MCF 10A (cell line): ENCODE data around the gene DCTN3. TPM values are rescaled to one million over a fixed set of nuclear protein-coding genes. Genes with fewer than 3 reads are reported as not detected.

Experiments
- BruUV-seq: library from RNA; stranded (reverse); fragments of 400-500 nt; replicated peaks from 2 replicates; lab custom pipeline; 2021; lab: Mats Ljungman, UMichigan
- CTCF ChIA-PET: fragments of 300-600 bp; sonication (Branson Sonifier 250); formaldehyde crosslinking; extraction: SDS; loops from one replicate; lab custom pipeline; 2021; ENCODE audit warnings: antibody characterized with exemption, inconsistent platforms; lab: Yijun Ruan, JAX
- POLR2A ChIA-PET: fragments of 300-600, 350-650 bp; sonication (Branson Sonifier 250); formaldehyde crosslinking; extraction: SDS; loops from one replicate; lab custom pipeline; 2020; ENCODE audit warnings: antibody characterized with exemption, inconsistent platforms; lab: Yijun Ruan, JAX
- DNase-seq: peaks from one replicate; pipeline ENCODE4 v3.0.0-alpha.2; 2018; ENCODE audit not compliant: unreplicated experiment
- H3K27ac Mint-ChIP-seq: one replicate; pipeline ENCODE4 v1.8.0; 2022; ENCODE audit warnings: mild to moderate bottlenecking, low read depth, mixed read lengths; ENCODE audit not compliant: unreplicated experiment
- H3K27me3 Mint-ChIP-seq: one replicate; pipeline ENCODE4 v1.8.0; 2022; ENCODE audit warnings: mixed read lengths; ENCODE audit not compliant: insufficient read depth, unreplicated experiment
- H3K36me3 Mint-ChIP-seq: one replicate; pipeline ENCODE4 v1.8.0; 2022; ENCODE audit warnings: mild to moderate bottlenecking, moderate library complexity, mixed read lengths; ENCODE audit not compliant: insufficient read depth, unreplicated experiment
- H3K4me1 Mint-ChIP-seq: one replicate; pipeline ENCODE4 v1.8.0; 2022; ENCODE audit warnings: mixed read lengths; ENCODE audit not compliant: insufficient read depth, unreplicated experiment
- H3K4me3 Mint-ChIP-seq: one replicate; pipeline ENCODE4 v1.8.0; 2022; ENCODE audit warnings: mild to moderate bottlenecking, moderate library complexity, mixed read lengths; ENCODE audit not compliant: unreplicated experiment
- H3K9me3 Mint-ChIP-seq: one replicate; pipeline ENCODE4 v1.8.0; 2022; ENCODE audit warnings: mixed read lengths; ENCODE audit not compliant: unreplicated experiment
- CTCF ChIP-seq: fragments of 200-600 bp; IDR thresholded peaks from one replicate; pipeline ENCODE4 v1.8.0; 2022; ENCODE audit warnings: antibody characterized with exemption, mild to moderate bottlenecking; ENCODE audit not compliant: unreplicated experiment
- intact Hi-C: fragments of 100-400 bp; cut with micrococcal nuclease; formaldehyde crosslinking; loops from 2 replicates; pipeline ENCODE4 v1.14.1; 2022
- total RNA-seq: library from RNA; stranded (reverse); gene quantifications from 2 replicates; pipeline ENCODE4 v1.2.3, GENCODE V29; 2022

Gene DCTN3
- total RNA-seq, 1 experiment from 2014 or later, result 88.5 TPM

GRCh38 chr9:34635556-34635955 lies 15.3 kb upstream of the DCTN3 start:
- intact Hi-C loops, result no loop called here
- Mint-ChIP-seq H3K27me3 (peaks cover 5% of the 10 kb centered on the region), H3K27ac (peak overlapping the region; percentile 49), H3K36me3 (peaks cover 22% of the 10 kb centered on the region), H3K4me3 (peak overlapping the region; percentile 92), H3K9me3 (no peaks in the 10 kb centered on the region), H3K4me1 (peaks cover 30% of the 10 kb centered on the region)
- ChIA-PET POLR2A (interaction anchor here (0.6 to 3.8 kb wide), 4 partner anchors 10 to 29 kb away, joined by 4 to 48 read pairs (median 12); partner anchors contain the start of genes GALT and RPP25L), CTCF (interaction anchor here (0.6 to 6.5 kb wide), 13 partner anchors 10 to 615 kb away, joined by 3 to 113 read pairs (median 6); partner anchors contain the start of genes DCTN3, GALT and RPP25L)
- no peak for DNase-seq
- BruUV-seq, result no TSS peak
- no peak for TF ChIP-seq CTCF

GRCh38 chr9:34634551-34635248 lies 14.4 kb upstream of the DCTN3 start:
- ChIA-PET POLR2A (interaction anchor here (1.1 to 2.1 kb wide), 7 partner anchors 10 to 31 kb away, joined by 3 to 13 read pairs (median 6); partner anchors contain the start of genes DCTN3, GALT and RPP25L), CTCF (interaction anchor here (0.6 to 6.5 kb wide), 28 partner anchors 11 to 1607 kb away, joined by 3 to 113 read pairs (median 4); partner anchors contain the start of genes DCTN3, GALT, IL11RA and RPP25L)
- Mint-ChIP-seq H3K36me3 (peaks cover 22% of the 10 kb centered on the region), H3K4me1 (peaks cover 36% of the 10 kb centered on the region), H3K27me3 (peaks cover 14% of the 10 kb centered on the region), H3K27ac (no peak overlapping the region), H3K9me3 (no peaks in the 10 kb centered on the region), H3K4me3 (no peak overlapping the region)
- BruUV-seq, result TSS peak; percentile 49
- intact Hi-C loops, result loop anchor here (1.0 kb wide), 1 partner anchor 22 kb away; the partner anchor contains the start of gene RPP25L
- TF ChIP-seq CTCF, result no peak
- DNase-seq, result no peak

GRCh38 chr9:34633851-34634550 lies 13.7 kb upstream of the DCTN3 start:
- POLR2A ChIA-PET, result interaction anchor here (1.1 to 2.1 kb wide), 8 partner anchors 11 to 31 kb away, joined by 3 to 13 read pairs (median 6); partner anchors contain the start of genes DCTN3, GALT and RPP25L
- peaks cover 36% of the 10 kb centered on the region for H3K4me1 Mint-ChIP-seq
- BruUV-seq, result no TSS peak
- no peak overlapping the region for H3K4me3 Mint-ChIP-seq
- peaks cover 22% of the 10 kb centered on the region for H3K36me3 Mint-ChIP-seq
- H3K9me3 Mint-ChIP-seq, result no peaks in the 10 kb centered on the region
- peak; percentile 71 for DNase-seq
- peak; percentile 86 for TF ChIP-seq CTCF
- intact Hi-C loops, result loop anchor here (1.0 kb wide), 1 partner anchor 22 kb away; the partner anchor contains the start of gene RPP25L
- H3K27me3 Mint-ChIP-seq, result peaks cover 21% of the 10 kb centered on the region
- H3K27ac Mint-ChIP-seq, result no peak overlapping the region
- CTCF ChIA-PET, result interaction anchor here (0.6 to 6.5 kb wide), 30 partner anchors 10 to 1608 kb away, joined by 3 to 113 read pairs (median 4); partner anchors contain the start of genes DCTN3, GALT, IL11RA and RPP25L
